T-cell (primary cell): ENCODE data around the gene EXOC6. TPM values are rescaled to one million over a fixed set of nuclear protein-coding genes. Genes with fewer than 3 reads are reported as not detected.
A peak's percentile ranks its signal among the peaks of the same experiment; 100 is the strongest.

Source experiments
- ATAC-seq, 4 experiments: fragments of 200-7000 bp in 3 of 4; fragments of 150-1000 bp in 1 of 4; cut with Tn5 transposase; replicated peaks in 1 of 4; 1 replicate in 3 of 4; 2 replicates in 1 of 4; pipeline ENCODE4 v1.10.0; 2021; ENCODE audit warnings: moderate library complexity in 3 of 4, mild to moderate bottlenecking in 2 of 4, moderate number of reproducible peaks in 1 of 4
- CTCF ChIA-PET, 2 donors: fragments of 300-600 bp; sonication (Branson Sonifier 250); formaldehyde crosslinking; loops; one replicate each; lab custom pipeline; 2022; ENCODE audit warnings: antibody characterized with exemption in 2 of 2; lab: Charles Lee
- POLR2A ChIA-PET, 2 donors: fragments of 300-600 bp; sonication (Branson Sonifier 250); formaldehyde crosslinking; loops; one replicate each; lab custom pipeline; 2022; ENCODE audit warnings: antibody characterized with exemption in 2 of 2; lab: Charles Lee
- DNase-seq, 35 experiments: peaks; one replicate each; pipeline versions ENCODE4 v3.0.0 to v3.0.0-alpha.2; 2013 to 2023
- H3K27ac ChIP-seq: one replicate; pipeline ENCODE4 v1.5.1; 2013; ENCODE audit warnings: low read length
- H3K27me3 ChIP-seq, 2 experiments: replicated peaks in 1 of 2; 1 replicate in 1 of 2; 2 replicates in 1 of 2; pipeline versions ENCODE4 v1.6.1 to v1.7.0; 2013; ENCODE audit warnings: low read length in 1 of 2, mixed read lengths in 1 of 2; ENCODE audit not compliant: control insufficient read depth in 2 of 2, insufficient read depth in 2 of 2; ENCODE audit errors: extremely low read depth in 1 of 2
- H3K36me3 ChIP-seq, 2 donors: 1 replicate in 1 of 2; 2 replicates in 1 of 2; pipeline versions ENCODE4 v1.6.1 to v1.7.0; 2013; ENCODE audit warnings: low read length in 1 of 2; ENCODE audit not compliant: control insufficient read depth in 2 of 2, insufficient read depth in 1 of 2; ENCODE audit errors: extremely low read depth in 1 of 2
- H3K4me1 ChIP-seq, 2 experiments: 1 replicate in 1 of 2; 2 replicates in 1 of 2; pipeline versions ENCODE4 v1.6.1 to v1.7.0; 2013; ENCODE audit warnings: low read length in 2 of 2, mixed read lengths in 1 of 2; ENCODE audit not compliant: insufficient read depth in 2 of 2, control insufficient read depth in 1 of 2; ENCODE audit errors: extremely low read depth in 1 of 2
- H3K4me3 ChIP-seq, 2 donors: 1 replicate in 1 of 2; 2 replicates in 1 of 2; pipeline versions ENCODE4 v1.5.1 to v1.7.0; 2013; ENCODE audit warnings: mild to moderate bottlenecking in 2 of 2, low read length in 1 of 2, moderate library complexity in 1 of 2; ENCODE audit not compliant: control insufficient read depth in 1 of 2; ENCODE audit errors: extremely low read depth in 1 of 2
- H3K9me3 ChIP-seq: 2 replicates; pipeline ENCODE4 v1.7.0; 2013
- H3K27ac Mint-ChIP-seq, 2 donors: one replicate each; pipeline ENCODE4 v1.8.0; 2020 to 2021; ENCODE audit warnings: mild to moderate bottlenecking in 2 of 2, mixed read lengths in 2 of 2
- H3K27me3 Mint-ChIP-seq, 2 donors: one replicate each; pipeline ENCODE4 v1.8.0; 2021 to 2022; ENCODE audit warnings: mixed read lengths in 2 of 2
- H3K36me3 Mint-ChIP-seq: one replicate; pipeline ENCODE4 v1.8.0; 2021; ENCODE audit warnings: mixed read lengths
- H3K4me1 Mint-ChIP-seq, 3 donors: one replicate each; pipeline ENCODE4 v1.8.0; 2020 to 2022; ENCODE audit warnings: mixed read lengths in 3 of 3, mild to moderate bottlenecking in 1 of 3
- H3K4me3 Mint-ChIP-seq, 3 donors: one replicate each; pipeline ENCODE4 v1.8.0; 2020 to 2022; ENCODE audit warnings: mild to moderate bottlenecking in 3 of 3, mixed read lengths in 3 of 3, moderate library complexity in 3 of 3
- H3K9me3 Mint-ChIP-seq, 3 donors: one replicate each; pipeline ENCODE4 v1.8.0; 2020 to 2022; ENCODE audit warnings: mixed read lengths in 3 of 3
- WGBS: methylation state at CpG from one replicate; pipeline ENCODE4 v1.1.5; 2013; ENCODE audit warnings: missing lambda C conversion rate; ENCODE audit not compliant: insufficient coverage; 5-methylcytosine and 5-hydroxymethylcytosine counted together
- total RNA-seq, 35 experiments: library from RNA in 6 of 35; stranded (reverse) in 6 of 35; fragments of 120-200 nt in 1 of 35; gene quantifications; one replicate each; pipeline versions ENCODE4 v1.2.1 to v1.2.4 and lab custom pipeline; 2013 to 2026

EXOC6 gene
- total RNA-seq, 5 donors from 2014 or later (not counting 1 experiment from before 2014, with no cell fraction given) = 8.7 to 13.3 (median 9.7) TPM

DNA sequence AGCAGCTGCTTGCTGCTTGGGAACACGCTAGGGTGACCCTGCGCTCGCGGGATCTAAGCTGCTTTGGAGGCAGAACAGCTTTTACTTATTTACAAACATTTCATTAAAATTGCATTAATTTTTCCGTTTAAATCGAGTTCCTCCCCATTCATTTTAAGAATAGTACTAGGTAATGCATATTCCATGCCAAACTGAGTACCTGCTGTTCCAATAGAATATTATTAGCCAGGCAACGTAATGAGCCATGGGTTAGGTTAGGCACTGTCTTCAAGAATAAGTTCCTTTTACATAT, 860 bp downstream of the EXOC6 start:
- H3K4me3 ChIP-seq = peak overlapping the region; percentile 58 to 69
- Mint-ChIP-seq H3K27ac (peak overlapping the region; percentile 53 to 74), H3K4me1 (peaks cover 28 to 46% (median 34%) of the 10 kb centered on the region in 3 donors), H3K36me3 (no peaks in the 10 kb centered on the region), H3K4me3 (peak overlapping the region; percentile 79 to 84 (median 83)), H3K9me3 (no peaks in the 10 kb centered on the region), H3K27me3 (no peaks in the 10 kb centered on the region)
- no peaks in the 10 kb centered on the region for H3K27me3 ChIP-seq
- DNase-seq (no peak), ATAC-seq (no peak)
- CTCF ChIA-PET = interaction anchor here (0.6 to 2.7 kb wide), 6 partner anchors 27 to 258 kb away, joined by 3 to 7 read pairs (median 4); no protein-coding TSS in a partner anchor
- POLR2A ChIA-PET = interaction anchor here in 1 of 2 donors (1.0 kb wide), 1 partner anchor 275 kb away, joined by 4 read pairs; no protein-coding TSS in a partner anchor
- H3K4me1 ChIP-seq = peaks cover 9 to 12% of the 10 kb centered on the region in 2 experiments
- no CpG with 5 or more reads among the region's 7 CpGs for WGBS
- peak overlapping the region; percentile 45 for H3K27ac ChIP-seq
- no peaks in the 10 kb centered on the region for H3K9me3 ChIP-seq
- H3K36me3 ChIP-seq = no peaks in the 10 kb centered on the region

DNA sequence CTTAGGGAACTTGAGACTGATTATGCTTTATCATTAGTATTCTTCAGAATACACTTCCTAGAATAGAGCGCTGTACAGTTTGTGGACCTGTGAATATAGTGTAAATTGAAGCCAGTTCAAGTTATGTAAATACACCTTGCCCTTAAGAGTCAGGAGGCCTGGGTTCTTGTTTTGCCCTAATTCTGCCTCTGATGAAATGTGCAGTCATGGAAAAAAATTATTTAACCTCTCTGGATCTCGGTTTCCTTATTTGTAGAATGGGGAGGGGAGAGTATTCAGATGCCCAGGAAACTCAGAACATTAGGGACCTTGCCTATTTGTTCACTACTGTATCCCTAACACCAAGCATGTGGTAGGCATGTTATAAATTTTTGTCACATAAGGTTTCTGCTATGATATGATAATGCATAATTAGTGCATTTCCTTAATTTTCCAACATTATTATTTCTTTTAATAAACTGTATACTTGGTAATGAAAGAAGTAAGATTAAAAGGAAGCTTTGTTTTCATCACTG, 1.3 kb downstream of the EXOC6 start:
- peak overlapping the region; percentile 53 to 74 for H3K27ac Mint-ChIP-seq
- H3K4me3 Mint-ChIP-seq = peak overlapping the region; percentile 79 to 84 (median 83)
- POLR2A ChIA-PET = no interaction called here

DNA sequence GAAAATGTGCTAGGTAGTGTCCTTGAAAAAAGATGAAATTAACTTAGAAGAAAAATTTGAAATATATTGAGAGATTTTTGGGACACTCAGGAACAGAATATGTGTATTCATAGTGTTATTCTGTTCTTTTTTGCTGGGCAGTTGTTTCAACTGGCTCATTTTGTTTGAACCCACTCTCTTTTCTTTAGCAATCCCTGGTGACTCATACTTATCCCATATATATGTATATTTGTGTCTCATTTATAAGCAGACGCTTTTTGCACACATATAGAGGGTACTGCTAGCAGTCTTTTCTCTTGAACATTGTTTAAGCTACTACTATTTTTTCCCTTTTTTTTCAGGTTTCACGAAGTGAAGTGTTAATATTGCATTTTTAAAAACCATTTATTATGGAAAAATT, 1.9 kb downstream of the EXOC6 start:
- Mint-ChIP-seq H3K4me3 (no peak overlapping the region), H3K27ac (no peak overlapping the region), H3K4me1 (peaks cover 37 to 52% (median 39%) of the 10 kb centered on the region in 3 donors), H3K27me3 (no peaks in the 10 kb centered on the region), H3K36me3 (no peaks in the 10 kb centered on the region), H3K9me3 (no peaks in the 10 kb centered on the region)
- Histone ChIP-seq H3K27ac (no peak overlapping the region), H3K4me1 (peaks cover 9 to 12% of the 10 kb centered on the region in 2 experiments), H3K4me3 (no peak overlapping the region), H3K9me3 (no peaks in the 10 kb centered on the region), H3K36me3 (no peaks in the 10 kb centered on the region), H3K27me3 (no peaks in the 10 kb centered on the region)
- no peak for ATAC-seq
- POLR2A ChIA-PET = interaction anchor here in 1 of 2 donors (0.9 kb wide), 1 partner anchor 13 kb away, joined by 3 read pairs; no protein-coding TSS in a partner anchor
- no CpG with 5 or more reads among the region's 2 CpGs for WGBS
- CTCF ChIA-PET = interaction anchor here (1.0 to 1.4 kb wide), 2 partner anchors 8 to 527 kb away, joined by 3 to 6 read pairs; no protein-coding TSS in a partner anchor
- no peak for DNase-seq

More for the DNA sequence above, 1.3 kb downstream of the EXOC6 start:
- no peaks in the 10 kb centered on the region for H3K9me3 Mint-ChIP-seq
- Histone ChIP-seq H3K36me3 (no peaks in the 10 kb centered on the region), H3K27ac (no peak overlapping the region), H3K9me3 (no peaks in the 10 kb centered on the region), H3K4me3 (peak overlapping the region; percentile 58 to 69), H3K4me1 (peaks cover 9 to 12% of the 10 kb centered on the region in 2 experiments), H3K27me3 (no peaks in the 10 kb centered on the region)
- no peak for DNase-seq
- H3K4me1 Mint-ChIP-seq = peaks cover 32 to 49% (median 35%) of the 10 kb centered on the region in 3 donors
- H3K27me3 Mint-ChIP-seq = no peaks in the 10 kb centered on the region
- H3K36me3 Mint-ChIP-seq = no peaks in the 10 kb centered on the region
- CTCF ChIA-PET = interaction anchor here (0.6 to 2.3 kb wide), 4 partner anchors 7 to 35 kb away, joined by 3 to 6 read pairs (median 4); no protein-coding TSS in a partner anchor
- no CpG with 5 or more reads among the region's 2 CpGs for WGBS
- ATAC-seq = no peak

DNA sequence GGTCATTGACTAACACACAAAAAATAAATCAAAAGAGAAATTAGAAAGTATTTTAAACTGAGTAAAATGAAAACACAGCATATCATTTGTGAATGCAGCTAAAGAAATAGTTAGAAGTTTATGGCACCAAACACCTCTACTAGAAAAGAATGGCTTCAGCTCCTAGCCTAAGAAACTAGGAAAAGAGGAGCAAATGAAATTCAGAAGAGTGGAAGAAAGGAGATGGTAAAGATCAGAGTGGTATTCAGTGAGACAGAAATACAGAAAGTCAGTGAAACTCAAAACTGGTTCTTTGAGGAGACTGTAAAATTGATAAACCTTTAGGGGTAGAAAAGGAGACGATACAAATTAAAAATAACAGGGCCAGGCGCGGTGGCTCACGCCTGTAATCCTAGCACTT, 2.7 kb downstream of the EXOC6 start:
- no peak for DNase-seq
- POLR2A ChIA-PET = interaction anchor here in 1 of 2 donors (0.5 to 0.9 kb wide), 2 partner anchors 12 to 1781 kb away, joined by 3 to 7 read pairs; no protein-coding TSS in a partner anchor
- ATAC-seq = no peak
- CTCF ChIA-PET = interaction anchor here (0.6 to 1.4 kb wide), 3 partner anchors 9 to 526 kb away, joined by 3 to 6 read pairs (median 6); no protein-coding TSS in a partner anchor
- H3K9me3 ChIP-seq = no peaks in the 10 kb centered on the region
- H3K9me3 Mint-ChIP-seq = no peaks in the 10 kb centered on the region
- no CpG with 5 or more reads among the region's 4 CpGs for WGBS
- no peak overlapping the region for H3K27ac ChIP-seq
- no peaks in the 10 kb centered on the region for H3K27me3 ChIP-seq
- H3K27me3 Mint-ChIP-seq = no peaks in the 10 kb centered on the region
- H3K4me1 Mint-ChIP-seq = peaks cover 36 to 51% (median 42%) of the 10 kb centered on the region in 3 donors
- no peak overlapping the region for H3K27ac Mint-ChIP-seq
- H3K36me3 ChIP-seq = no peaks in the 10 kb centered on the region
- no peak overlapping the region for H3K4me3 ChIP-seq
- peaks cover 9 to 12% of the 10 kb centered on the region in 2 experiments for H3K4me1 ChIP-seq
- no peaks in the 10 kb centered on the region for H3K36me3 Mint-ChIP-seq
- no peak overlapping the region for H3K4me3 Mint-ChIP-seq

DNA sequence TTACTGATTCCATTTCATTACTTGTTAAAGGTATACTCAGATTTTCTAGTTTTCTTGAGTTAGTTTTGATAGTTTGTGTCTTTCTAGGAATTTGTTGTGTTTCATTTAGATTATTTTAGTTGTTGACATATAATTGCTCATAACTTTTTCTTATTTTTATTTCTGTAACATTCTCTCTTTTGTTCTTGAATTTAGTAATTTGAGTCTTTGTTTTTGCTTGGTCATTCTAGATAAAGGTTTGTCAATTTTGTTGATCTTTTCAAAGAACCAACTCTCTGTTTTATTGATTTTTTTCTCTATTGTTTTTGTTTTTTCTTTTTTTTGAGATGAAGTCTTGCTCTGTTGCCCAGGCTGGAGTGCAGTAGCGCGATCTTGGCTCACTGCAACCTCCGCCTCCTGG, 7.2 kb downstream of the EXOC6 start:
- H3K4me3 Mint-ChIP-seq = no peak overlapping the region
- peaks cover 24% of the 10 kb centered on the region for H3K36me3 Mint-ChIP-seq
- no peaks in the 10 kb centered on the region for H3K4me1 ChIP-seq
- no peak for ATAC-seq
- no peaks in the 10 kb centered on the region for H3K36me3 ChIP-seq
- no peak overlapping the region for H3K4me3 ChIP-seq
- ChIA-PET CTCF (interaction anchor here (0.7 to 1.5 kb wide), 4 partner anchors 7 to 338 kb away, joined by 3 read pairs; partner anchors contain the start of gene EXOC6 (in 1 of the 2)), POLR2A (no interaction called here)
- WGBS = 100% methylated on average over 1 of the region's 3 CpGs
- no peaks in the 10 kb centered on the region for H3K27me3 ChIP-seq
- H3K27ac Mint-ChIP-seq = no peak overlapping the region
- H3K4me1 Mint-ChIP-seq = peaks cover 18 to 51% (median 24%) of the 10 kb centered on the region in 3 donors
- peaks cover 11 to 28% (median 17%) of the 10 kb centered on the region in 3 donors for H3K9me3 Mint-ChIP-seq
- H3K27me3 Mint-ChIP-seq = no peaks in the 10 kb centered on the region
- DNase-seq = no peak
- H3K9me3 ChIP-seq = peaks cover 9% of the 10 kb centered on the region
- no peak overlapping the region for H3K27ac ChIP-seq

DNA sequence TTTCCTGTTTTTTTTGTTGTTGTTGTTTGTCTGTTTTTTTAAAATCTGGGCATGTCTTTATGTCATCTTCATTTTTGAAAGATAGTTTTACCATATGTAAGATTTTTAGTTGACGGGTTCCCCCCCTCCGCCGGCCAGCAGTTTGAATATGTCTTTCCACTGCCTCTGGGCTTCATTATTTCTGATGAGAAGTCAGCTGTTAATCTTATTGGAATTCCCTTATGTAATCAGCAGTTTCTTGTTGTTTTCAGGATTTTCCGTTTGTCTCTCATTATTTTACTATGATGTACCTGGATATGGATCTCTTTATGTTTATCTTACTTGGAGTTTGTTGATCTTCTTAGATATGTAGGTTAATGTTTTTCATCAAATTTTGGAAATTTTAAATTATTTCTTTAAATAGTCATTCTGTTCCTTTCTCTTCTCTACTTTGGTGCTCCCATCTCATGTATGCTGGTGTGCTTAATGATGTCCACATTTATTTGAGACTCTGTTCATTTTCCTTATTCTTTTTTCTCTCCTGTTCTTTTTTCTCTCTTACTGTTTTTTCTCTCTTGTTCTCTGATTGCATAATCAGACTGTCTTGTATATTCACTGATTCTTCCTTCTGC, 9.7 kb downstream of the EXOC6 start:
- no peak overlapping the region for H3K27ac ChIP-seq
- Mint-ChIP-seq H3K4me3 (no peak overlapping the region), H3K9me3 (peaks cover 11 to 28% (median 17%) of the 10 kb centered on the region in 3 donors), H3K27me3 (no peaks in the 10 kb centered on the region), H3K4me1 (peaks cover 21 to 54% (median 31%) of the 10 kb centered on the region in 3 donors), H3K27ac (no peak overlapping the region), H3K36me3 (peaks cover 25% of the 10 kb centered on the region)
- peaks cover 9% of the 10 kb centered on the region for H3K9me3 ChIP-seq
- ATAC-seq (no peak), DNase-seq (no peak)
- ChIA-PET POLR2A (no interaction called here), CTCF (no interaction called here)
- no peaks in the 10 kb centered on the region for H3K27me3 ChIP-seq
- H3K4me1 ChIP-seq = no peaks in the 10 kb centered on the region
- 100% methylated on average over 2 of the region's 4 CpGs for WGBS
- no peaks in the 10 kb centered on the region for H3K36me3 ChIP-seq
- H3K4me3 ChIP-seq = no peak overlapping the region
